GM21737 (cell line): ENCODE measurements around the gene R3HDM1.
A peak's percentile ranks its signal among the peaks of the same experiment; 100 is the strongest.
"Not testable (repeated sequence)": the region's sequence is repeated elsewhere in the genome, so short reads cannot be mapped to it uniquely, and the experiment has no call there.

Experiments
- ATAC-seq: cut with Tn5 transposase; IDR thresholded peaks from one replicate; pipeline ENCODE4 v1.9.1; 2021; ENCODE audit warnings: mild to moderate bottlenecking, moderate library complexity; ENCODE audit not compliant: unreplicated experiment

R3HDM1 gene

GRCh38 chr2:135701442-135701841, 170.2 kb downstream of the R3HDM1 start:
- ATAC-seq, result no peak

DNA sequence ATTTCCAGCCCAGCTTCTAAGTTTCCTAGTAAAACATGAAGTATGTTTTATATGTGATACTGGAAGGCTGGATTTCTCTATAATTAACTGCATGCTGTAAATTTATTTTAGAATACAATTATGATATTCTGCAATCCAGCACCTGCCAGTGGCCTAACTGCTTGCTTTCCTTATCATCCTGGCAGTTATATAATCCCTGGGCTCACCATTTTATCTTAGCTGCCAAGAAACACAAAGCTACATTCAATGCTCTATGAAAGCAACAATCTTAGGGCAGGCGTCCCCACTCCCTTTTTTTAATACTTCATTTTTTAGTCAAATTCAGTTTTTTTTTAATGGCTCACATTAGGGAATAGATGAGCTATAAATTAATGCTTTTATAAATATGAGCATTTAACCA, 172.0 kb downstream of the R3HDM1 start:
- ATAC-seq, result no peak

DNA sequence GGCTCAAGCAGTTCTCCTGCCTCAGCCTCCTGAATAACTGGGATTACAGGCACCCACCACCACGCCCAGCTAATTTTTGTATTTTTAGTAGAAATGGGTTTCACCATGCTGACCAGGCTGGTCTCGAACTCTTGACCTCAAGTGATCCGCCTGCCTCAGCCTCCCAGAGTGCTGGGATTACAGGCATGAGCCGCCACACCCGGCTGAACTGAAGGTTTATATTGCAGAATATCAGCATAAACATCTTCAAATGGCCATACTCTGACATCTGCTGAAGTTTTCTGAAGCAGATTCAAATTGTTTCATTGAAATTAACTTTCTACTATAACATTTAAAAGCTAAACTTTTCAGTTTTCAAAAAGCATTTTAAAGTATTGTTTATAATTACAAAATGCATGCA, 172.8 kb downstream of the R3HDM1 start:
- ATAC-seq, result not testable (repeated sequence)

GRCh38 chr2:135708159-135708558, 176.9 kb downstream of the R3HDM1 start:
- ATAC-seq, result no peak

DNA sequence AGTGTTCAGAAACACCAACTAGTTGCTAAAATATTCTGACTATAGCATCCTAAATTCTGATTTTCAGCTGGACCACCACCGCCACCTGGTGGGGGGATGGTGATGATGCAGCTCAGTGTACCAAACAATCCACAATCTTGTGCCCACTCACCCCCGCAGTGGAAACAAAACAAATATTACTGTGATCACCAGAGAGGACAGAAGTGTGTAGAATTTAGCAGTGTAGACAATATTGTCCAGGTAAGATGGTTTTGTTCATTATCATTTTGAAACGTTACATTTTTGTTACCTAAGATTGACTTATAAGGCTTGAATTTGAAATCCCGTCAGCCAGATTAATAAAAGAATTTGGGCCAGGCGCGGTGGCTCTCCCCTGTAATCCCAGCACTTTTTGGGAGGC, 178.7 kb downstream of the R3HDM1 start:
- no peak for ATAC-seq

DNA sequence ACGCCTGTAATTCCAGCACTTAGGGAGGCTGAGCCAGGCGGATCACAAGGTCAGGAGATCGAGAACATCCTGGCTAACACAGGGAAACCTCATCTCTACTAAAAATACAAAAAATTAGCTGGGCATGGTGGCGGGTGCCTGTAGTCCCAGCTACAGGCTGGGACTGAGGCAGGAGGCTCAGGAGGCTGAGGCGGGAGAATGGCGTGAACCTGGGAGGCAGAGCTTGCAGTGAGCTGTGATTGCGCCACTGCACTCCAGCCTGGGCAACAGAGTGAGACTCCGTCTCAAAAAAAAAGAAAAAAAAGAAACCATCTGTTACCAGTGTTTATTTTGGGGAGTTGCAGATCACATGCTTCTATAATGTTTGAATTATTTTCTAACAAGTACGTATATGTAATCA, 183.8 kb downstream of the R3HDM1 start:
- ATAC-seq, result not testable (repeated sequence)

DNA sequence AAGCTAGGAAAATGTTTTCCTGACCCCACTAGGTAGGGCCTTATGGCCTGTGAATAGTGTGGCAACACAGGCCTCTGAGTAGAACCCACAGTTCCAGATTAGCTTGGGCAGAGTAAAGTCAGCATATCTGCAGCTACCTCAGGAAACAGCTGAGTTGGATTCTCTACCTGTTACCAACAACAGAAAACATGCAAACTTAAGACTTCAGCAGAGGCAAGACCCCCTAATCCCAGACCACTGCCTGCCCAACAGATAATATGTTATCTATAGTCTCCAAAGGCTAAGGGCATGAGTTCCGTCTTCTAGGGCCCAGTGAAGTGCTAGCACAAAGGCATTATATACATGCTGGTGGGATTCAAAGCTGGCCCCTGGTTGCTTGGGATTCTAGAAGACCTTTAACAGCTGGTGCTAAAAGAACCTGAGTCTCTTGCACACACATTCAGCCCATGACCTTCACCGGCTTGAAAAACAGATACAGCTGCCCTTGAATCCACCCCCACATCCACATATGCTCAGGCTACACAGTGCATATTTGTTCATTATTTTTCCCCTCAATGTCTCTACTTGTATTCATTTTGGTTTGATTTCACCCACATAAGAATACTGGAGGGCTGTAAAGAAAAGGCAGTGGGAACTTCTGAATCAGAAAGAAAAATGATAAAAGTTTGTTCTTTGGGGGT, 196.9 kb downstream of the R3HDM1 start:
- no peak for ATAC-seq

GRCh38 chr2:135732561-135732960, 201.3 kb downstream of the R3HDM1 start:
- no peak for ATAC-seq

- ATAC-seq, result no peak
Measured at GRCh38 chr2:135733045-135733444, 201.8 kb downstream of the R3HDM1 start.

- ATAC-seq, result no peak
Measured at GRCh38 chr2:135736546-135736945, 205.3 kb downstream of the R3HDM1 start.

DNA sequence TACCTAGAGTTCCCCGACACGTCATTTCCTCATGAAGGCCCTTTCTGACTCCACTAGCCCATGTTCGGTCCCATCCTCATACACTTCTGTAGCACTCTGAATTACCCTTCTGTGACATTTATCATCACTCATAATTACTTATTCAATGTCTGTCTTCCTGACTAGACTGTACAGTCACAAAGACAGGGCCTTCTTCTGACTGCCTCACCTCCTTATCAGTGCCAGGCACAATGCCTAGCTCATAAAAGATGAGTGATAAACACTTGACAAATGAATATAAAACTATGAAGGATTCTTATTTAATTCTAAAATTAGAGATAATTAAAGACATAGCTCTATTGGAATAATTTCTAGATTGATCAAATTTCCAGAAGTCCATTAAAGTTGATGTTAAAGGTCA, 208.9 kb downstream of the R3HDM1 start:
- ATAC-seq, result no peak

- no peak for ATAC-seq
Measured at GRCh38 chr2:135741043-135741394, 209.7 kb downstream of the R3HDM1 start.

DNA sequence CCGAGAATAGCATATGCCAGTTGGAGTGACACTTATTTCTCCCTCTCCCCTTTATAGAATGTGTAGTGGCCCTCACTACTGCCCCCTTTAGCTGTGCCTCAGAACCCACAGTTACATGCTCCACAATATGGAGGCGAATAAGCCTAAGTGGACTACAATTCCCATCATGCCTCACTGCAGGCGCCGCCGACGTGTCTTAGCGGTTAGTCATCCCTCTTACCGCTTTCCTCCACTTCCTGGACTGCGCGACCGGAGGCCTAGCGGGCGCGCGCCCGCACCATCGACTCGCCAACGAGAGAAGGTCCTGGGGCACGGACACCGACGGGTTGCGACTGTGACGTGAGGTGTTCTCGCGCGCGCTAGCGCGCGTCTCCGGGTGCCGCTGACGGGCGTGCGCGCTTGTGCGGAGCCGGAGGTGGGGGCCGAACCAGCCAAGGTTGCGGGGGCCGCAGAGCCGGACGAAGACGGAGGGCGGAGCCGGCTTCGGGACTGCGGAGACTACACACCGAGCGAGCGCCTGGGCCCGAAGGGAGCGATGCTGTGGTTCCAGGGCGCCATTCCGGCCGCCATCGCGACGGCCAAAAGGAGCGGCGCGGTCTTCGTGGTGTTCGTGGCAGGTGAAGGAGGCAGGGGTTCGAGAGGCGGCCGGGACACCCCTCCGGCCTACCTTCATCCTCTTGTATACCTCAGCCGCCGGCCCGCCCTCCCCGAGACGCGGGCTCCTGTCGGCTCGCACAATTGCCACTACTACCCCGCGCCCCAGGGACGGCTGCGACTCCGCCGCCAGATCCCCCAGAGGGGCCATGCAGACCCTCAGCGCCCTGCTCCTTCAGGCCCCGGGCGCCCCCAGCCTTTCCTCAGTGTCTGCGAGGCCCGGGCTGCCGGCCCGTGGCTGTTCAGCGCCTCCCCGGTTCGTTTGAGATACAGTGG, 210.4 kb downstream of the R3HDM1 start, which contains the start of gene UBXN4:
Gene UBXN4 (plus strand): TSS at position 461 of the 930 bp plus-strand sequence. CDS start 75 bp downstream, at position 536.
- peak; percentile 94 for ATAC-seq

GRCh38 chr2:135742325-135742757, 211.1 kb downstream of the R3HDM1 start:
- ATAC-seq, result peak; percentile 24

DNA sequence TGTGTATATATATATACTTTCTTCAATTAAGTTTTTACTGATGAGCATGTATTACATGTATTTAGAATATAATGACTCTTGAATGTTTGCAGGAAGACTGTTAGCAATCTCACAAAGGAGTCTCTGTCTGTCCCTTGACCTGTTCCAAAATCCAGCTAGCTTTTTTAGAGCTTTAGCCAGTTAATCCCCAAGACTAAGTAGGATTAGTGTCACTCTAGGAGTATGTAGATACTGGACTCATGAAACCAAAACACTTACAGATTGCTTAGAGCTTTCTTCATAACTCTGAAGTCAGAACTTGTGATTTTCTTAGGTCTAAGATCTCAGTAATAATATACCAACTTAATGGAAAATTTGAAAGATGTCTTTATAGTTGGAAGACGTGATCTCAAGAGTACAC, 212.6 kb downstream of the R3HDM1 start:
- no peak for ATAC-seq

- ATAC-seq, result no peak
Measured at GRCh38 chr2:135744760-135745314, 213.6 kb downstream of the R3HDM1 start.

DNA sequence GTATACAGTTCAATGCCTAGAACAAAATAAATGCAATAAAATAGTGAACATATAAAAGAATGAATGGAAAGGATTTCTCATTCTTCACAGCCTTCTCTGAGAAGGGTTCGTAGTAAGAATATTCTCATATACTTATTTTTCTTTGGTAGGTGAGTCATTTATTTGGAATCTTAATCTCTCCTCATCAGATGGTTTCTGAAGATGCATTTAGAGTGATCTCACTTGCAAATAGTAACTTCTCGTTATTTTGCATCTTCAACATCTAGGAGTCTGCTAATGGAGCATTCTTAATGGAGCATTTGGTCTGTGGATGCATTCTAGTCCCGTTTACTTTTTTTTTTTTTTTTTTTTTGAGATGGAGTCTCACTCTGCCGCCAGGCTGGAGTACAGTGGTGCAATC, 214.3 kb downstream of the R3HDM1 start:
- ATAC-seq, result no peak

DNA sequence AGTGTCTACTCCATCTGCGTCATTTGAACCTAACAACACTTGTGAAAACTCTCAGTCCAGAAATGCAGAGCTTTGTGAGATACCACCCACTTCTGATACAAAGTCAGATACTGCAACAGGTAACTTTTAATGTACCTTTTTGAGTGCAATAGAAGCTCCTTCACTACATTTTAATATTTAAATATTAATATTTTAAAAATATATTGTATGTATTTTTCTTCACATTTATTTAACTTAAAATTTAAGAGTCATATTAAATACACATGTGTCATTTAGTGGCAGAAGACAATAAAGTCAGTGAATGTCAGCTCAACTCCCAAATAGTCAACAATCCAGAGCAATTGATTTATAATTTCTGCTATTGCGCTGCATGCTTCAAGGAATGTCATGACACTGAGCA, 224.3 kb downstream of the R3HDM1 start:
- ATAC-seq, result no peak

DNA sequence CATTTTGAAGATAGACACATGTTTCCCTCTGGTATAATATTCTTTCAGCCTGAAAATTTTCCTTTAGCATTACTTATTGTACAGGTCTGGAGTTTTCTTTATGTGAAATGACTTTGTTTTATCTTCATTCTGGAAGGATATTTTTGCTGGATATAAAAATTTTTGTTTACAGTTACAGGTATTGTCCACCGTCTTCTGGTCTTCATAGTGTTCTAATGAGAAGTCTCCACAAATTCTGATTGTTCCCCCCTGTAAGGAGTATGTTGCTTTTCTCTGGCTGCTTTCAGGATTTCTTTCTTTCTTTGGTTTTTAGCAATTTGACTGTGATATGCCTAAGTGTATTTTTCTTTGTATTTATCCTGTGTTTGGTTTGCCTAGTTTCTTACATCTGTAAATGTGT, 225.4 kb downstream of the R3HDM1 start:
- no peak for ATAC-seq

DNA sequence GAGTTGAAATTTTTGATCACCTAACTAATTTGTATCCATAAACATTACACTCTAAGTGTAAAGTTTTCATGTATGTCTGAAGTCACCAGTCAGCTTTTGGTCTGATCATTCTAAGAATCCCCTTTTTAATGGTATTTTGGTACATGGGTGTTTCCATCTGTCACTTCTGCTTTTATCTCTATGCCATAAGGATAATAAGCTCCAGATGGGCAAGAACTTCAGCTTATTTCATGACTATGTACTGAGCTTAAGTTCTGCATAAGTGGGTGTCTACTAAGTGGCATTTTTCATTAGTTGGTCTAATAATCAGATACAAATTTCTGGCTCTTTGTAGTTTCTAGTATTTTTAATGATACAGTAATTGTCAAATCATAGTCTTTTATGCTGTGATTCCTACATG, 230.7 kb downstream of the R3HDM1 start:
- ATAC-seq, result no peak

GRCh38 chr2:135762530-135762929, 231.2 kb downstream of the R3HDM1 start:
- ATAC-seq, result no peak

DNA sequence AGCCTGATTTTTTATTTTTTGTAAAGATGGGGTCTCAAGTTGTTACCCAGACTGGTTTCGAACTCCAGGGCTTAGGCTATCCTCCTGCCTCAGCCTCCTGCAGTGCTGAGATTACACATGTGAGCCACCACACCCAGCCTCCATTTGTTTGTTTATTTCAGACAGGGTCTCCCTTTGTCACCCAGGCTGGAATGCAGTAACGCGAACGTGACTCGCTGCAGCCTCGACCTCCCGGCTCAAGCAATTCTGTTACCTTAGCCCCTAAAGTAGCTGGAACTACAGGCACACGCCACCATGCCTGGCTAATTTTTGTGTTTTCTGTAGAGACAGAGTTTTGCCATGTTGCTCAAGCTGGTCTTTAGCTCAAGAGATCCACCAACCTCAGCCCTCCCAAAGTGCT, 237.6 kb downstream of the R3HDM1 start:
- no peak for ATAC-seq
